Activated T-helper 1 cell treated with Interleukin-2 at 50 U/mL for 16 hours (primary cell): ENCODE data around the gene FZD8.

Source experiments
- DNase-seq: peaks from one replicate; pipeline ENCODE4 v3.0.0-alpha.2; 2020; ENCODE audit warnings: low read depth

Gene FZD8

GRCh38 chr10:35640951-35641675 lies 983 bp downstream of the FZD8 start:
- no peak for DNase-seq

DNA sequence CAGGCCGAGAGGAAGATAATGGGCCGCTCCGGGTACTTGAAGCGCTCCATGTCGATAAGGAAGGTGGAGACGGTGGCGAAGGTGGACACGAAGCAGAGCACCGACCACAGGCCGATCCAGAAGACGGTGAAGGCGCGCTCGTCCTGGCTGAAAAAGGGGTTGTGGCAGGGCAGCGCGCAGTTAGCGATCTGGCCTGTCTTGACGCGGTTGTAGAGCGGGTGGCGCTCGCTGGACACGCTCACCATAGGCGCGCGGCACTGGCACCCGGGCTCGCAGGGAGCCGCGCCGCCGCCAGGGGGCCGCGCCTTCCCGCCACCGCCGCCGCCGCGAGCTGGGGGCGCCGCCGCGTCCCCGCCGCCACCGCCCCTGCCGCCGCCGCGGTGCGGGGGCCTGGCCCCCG lies 1.6 kb downstream of the FZD8 start:
- no peak for DNase-seq

DNA sequence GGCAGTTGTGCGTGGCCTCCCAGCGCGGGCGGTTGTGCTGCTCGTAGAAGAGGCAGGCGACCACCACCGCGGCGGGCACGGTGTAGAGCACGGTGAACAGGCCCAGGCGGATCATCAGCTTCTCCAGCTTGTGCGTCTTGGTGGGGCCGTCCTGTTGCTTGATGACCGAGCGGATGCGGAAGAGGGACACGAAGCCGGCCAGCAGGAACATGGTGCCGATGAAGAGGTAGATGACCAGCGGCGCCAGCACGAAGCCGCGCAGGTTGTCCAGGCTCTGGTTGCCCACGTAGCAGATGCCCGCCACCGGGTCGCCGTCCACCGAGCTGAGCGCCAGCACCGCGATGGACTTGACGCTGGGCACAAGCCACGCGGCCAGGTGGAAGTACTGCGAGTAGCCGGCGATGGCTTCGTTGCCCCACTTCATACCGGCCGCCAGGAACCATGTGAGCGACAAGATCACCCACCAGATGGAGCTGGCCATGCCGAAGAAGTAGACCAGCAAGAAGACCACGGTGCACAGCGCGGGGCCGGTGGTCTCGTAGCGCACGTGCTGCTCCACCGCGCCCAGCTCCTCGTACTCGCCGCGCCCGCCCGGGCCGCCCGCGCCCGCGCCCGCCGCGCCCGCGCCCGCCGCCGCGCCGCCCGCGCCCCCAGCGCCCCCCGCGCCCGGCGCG lies 2.2 kb downstream of the FZD8 start:
- no peak for DNase-seq

GRCh38 chr10:35639021-35639727 lies 2.9 kb downstream of the FZD8 start:
- no peak for DNase-seq

DNA sequence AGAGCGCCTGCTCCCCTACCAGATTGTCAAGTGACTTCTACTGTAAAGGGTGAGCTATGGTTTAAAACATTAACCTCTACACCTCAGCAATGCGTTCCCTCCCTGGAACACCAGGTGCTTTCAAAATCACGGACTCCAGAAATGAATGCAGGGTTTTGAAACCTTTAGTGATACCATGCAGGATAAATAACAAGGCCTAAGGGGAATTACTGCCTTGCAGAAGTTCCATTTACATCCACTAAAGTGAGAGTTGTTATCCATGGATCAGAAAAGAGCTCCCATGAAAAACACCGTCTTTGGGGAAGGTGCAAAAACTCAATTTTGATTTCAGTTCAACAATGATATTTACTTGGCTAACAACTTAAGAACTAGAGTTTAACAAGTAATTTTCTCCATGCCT lies 4.0 kb downstream of the FZD8 start:
- DNase-seq: no peak

- DNase-seq: no peak
Measured at GRCh38 chr10:35637462-35637861, 4.6 kb downstream of the FZD8 start.

- no peak for DNase-seq
Measured at GRCh38 chr10:35636956-35637355, 5.1 kb downstream of the FZD8 start.

DNA sequence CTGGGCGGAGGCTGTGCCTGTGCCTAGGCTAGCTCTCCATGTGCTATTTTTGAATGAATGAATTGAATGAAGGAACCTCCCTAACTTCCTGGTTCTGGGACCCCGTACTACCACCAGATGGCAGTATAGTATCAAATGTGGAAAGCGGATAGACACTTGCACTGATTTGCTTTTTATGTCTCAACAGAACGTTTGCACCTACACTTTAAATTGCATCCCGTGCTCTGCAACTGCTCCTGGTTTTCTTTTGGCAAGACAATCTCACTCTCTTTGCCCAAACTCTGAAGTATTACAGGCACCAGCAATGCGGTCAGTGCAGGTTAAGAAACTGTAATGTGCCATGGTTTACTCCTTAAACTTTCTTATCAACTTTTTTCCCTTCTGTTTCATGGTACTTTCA lies 6.5 kb downstream of the FZD8 start:
- no peak for DNase-seq

- no peak for DNase-seq
Measured at GRCh38 chr10:35633006-35633980, 8.8 kb downstream of the FZD8 start.

DNA sequence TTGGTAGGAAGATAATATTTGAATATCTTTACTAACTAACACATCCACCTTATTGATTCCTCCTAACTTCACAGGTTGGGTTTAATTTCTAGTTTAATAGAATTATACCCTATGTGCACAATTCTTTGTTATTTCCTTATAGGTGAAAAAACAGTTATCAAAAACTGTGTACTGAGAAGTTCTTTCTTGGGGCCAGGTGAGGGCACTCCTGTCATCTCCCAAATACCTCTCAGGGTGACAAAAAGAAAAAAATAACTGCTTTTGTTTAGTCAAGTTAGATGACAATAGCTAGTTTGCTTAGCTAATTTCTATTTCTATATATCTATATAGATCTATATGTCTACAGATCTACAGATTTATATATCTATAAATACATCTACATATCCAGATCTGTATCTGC lies 10.1 kb downstream of the FZD8 start:
- DNase-seq: no peak

- DNase-seq: no peak
Measured at GRCh38 chr10:35631404-35631803, 10.7 kb downstream of the FZD8 start.

- DNase-seq: no peak
Measured at GRCh38 chr10:35626971-35627507, 15.1 kb downstream of the FZD8 start.

DNA sequence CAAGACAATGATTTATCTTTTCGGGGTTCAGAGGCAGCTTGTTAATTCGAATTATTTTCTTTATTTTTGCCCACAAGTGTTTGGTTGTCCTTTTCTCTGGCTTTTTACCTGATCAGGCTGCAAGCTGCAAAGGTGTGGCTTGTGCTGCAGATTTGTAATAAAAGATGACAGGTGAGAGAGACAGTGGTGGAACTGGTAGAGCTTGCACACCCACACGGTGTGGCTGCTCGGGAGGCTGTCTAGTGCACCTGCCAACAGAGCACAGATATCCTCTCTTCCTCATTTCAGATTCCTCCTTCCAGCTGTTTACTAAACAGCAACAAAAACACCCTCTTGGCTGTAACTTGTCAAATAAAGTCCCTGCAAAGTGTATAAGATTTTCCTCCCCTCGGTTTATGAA lies 27.8 kb downstream of the FZD8 start:
- no peak for DNase-seq

DNA sequence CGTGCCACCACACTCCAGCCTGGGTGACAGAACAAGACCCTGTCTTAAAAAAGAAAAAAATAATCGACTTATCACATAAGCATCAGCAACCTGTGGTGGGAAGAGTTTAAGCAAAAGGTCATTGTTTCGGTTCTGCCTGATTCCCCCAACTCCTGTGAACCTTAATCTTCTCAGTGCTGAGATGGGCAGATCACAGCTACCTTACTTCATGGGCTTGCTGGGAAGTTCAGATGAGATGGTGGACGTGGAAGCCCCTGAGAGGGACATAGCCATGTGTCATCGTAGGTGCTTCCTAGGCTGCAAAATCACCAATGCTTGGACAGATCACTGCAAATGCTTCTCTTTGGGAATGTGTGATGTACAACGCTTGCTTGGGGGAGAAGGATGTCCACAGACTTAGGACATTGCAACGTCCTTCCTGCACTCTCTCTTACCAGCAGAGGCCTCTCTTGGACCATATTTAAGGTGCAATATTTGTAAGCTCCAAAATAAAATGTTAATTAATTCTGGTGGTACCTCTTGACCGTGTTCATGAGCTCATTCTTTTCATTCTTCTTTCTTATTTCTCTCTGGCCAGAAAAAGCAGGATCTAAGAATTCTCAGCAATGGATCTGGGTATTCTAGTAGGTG lies 28.4 kb downstream of the FZD8 start:
- no peak for DNase-seq

DNA sequence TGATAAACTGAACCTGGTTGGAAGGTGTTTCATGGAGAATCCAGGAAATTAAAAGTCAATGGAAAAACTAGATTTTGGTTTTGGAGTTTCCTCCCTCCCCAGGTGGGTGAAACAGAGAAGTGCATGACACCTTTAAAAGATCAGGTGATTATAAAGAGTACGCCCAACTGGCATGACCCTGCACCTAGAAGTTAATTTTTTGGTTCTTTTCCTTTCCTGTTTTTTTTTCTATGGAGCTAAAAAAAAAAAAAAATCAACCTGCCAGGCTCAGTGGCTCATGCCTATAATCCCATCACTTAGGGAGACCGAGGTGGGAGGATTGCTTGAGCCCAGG lies 29.0 kb downstream of the FZD8 start:
- no peak for DNase-seq

DNA sequence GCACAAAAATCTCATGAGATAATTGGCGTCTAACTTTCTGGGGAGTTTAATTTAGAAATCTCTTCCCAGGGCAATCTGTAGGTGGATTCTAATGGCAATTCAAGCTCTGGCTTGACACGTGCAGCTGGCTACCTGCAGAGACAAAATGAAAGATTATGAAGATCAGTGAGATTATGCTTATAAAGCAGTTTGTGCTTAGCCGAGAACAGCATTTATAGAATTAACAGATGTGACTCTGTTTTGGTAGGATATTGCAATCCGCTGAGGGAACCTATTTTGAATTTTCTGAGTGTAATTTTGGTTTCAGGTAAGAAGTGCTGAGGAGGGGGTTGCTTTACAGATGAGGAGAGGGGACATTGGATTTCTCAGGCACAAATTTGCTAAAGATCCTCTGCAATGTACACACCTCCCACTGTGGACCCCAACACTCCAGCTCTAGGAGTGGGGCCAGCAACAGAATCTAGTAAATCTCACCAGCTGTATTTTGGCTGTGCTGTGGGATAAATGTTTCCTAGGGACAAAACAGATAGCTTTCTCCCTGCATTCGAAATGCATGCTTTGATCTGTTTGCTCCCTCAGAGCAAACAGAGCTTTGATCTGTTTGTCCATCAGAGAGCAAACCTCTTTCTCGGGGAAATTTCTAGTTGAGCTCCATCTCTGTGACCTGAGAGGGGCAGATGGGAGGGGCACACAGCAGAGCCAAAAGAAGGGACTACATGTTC lies 29.6 kb downstream of the FZD8 start:
- DNase-seq: no peak

DNA sequence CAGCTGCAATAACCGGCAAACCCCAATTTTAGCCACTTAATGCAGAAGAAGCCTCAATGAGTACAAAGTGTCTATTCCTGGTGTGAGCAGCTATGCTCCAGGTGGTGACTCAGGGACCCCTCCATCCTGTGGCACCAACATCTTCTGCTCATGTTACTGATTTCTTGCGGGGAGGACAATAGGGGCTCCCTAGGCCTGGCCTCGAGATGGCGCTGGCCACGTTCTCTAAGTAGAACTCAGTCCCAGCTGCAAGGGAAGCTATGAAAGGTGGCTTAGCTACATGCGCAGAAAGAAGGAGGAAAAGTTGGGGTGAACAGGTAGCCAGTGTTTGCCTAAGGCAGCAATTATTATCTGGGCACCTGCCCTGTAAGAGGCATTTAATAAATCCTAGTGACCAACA lies 30.3 kb downstream of the FZD8 start:
- no peak for DNase-seq

GRCh38 chr10:35608328-35608672 lies 33.8 kb downstream of the FZD8 start:
- no peak for DNase-seq

DNA sequence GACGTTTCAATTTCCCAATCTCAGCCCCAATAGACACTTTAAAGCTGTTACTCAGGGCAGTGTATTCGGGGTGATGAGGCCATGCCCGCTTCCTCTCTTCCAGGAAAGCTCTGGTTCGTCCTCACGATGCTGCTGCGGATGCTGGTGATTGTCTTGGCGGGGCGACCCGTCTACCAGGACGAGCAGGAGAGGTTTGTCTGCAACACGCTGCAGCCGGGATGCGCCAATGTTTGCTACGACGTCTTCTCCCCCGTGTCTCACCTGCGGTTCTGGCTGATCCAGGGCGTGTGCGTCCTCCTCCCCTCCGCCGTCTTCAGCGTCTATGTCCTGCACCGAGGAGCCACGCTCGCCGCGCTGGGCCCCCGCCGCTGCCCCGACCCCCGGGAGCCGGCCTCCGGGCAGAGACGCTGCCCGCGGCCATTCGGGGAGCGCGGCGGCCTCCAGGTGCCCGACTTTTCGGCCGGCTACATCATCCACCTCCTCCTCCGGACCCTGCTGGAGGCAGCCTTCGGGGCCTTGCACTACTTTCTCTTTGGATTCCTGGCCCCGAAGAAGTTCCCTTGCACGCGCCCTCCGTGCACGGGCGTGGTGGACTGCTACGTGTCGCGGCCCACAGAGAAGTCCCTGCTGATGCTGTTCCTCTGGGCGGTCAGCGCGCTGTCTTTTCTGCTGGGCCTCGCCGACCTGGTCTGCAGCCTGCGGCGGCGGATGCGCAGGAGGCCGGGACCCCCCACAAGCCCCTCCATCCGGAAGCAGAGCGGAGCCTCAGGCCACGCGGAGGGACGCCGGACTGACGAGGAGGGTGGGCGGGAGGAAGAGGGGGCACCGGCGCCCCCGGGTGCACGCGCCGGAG lies 34.4 kb downstream of the FZD8 start:
- no peak for DNase-seq

GRCh38 chr10:35606430-35606829 lies 35.7 kb downstream of the FZD8 start:
- DNase-seq: no peak
